ENCODE measurements around the gene BLM.

DNA sequence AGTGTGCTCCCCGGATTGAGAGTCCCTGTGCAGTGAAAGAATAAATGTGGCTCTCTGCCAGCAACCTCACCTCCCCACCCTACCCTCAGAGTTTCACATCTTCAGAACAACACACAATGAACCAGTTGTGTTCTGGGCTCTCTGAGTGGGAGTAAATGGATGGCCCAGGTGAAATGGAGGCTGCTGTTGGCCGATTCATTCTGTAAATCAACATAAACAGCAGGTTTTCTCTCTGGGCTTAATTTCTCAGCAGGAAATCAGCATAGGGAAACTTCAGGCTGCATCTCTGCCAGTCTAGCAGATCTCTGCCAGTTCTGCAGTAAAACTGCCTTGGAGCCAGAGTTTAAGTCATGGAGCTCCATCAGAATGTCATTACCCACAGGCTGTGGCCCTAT, 96.6 kb downstream of the BLM start:
- TF ChIP-seq EZH2 (IDR thresholded peaks at IDR 0.05; ENCODE audit: borderline replicate concordance, control insufficient read depth, low read depth, low read length) (no peak), POLR2AphosphoS5 (IDR thresholded peaks at IDR 0.05; ENCODE audit: low read length) (no peak), CEBPB (IDR thresholded peaks at IDR 0.05; ENCODE audit: borderline replicate concordance in 1 of 2, low read depth in 2 of 2, low read length in 2 of 2) (no peak)

Measured in GM12878 (cell line).